GM23248 (cell line): Measurements from ENCODE around the gene AP1AR. TPM values are rescaled to one million over a fixed set of nuclear protein-coding genes. Genes with fewer than 3 reads are reported as not detected.

ENCODE experiments used
- DNase-seq: peaks from one replicate; pipeline ENCODE4 v3.0.0-alpha.2; 2015
- H2AFZ ChIP-seq: fragments of 200-600 bp; sonication (generic); 2 replicates; pipeline ENCODE4 v1.6.1; 2016; ENCODE audit warnings: antibody characterized with exemption
- H3F3A ChIP-seq: fragments of 200-600 bp; sonication (generic); 2 replicates; pipeline ENCODE4 v1.6.1; 2016; ENCODE audit warnings: mild to moderate bottlenecking, antibody characterized with exemption, mixed run types; ENCODE audit not compliant: insufficient read depth
- H3K27ac ChIP-seq: fragments of 200-600 bp; sonication (generic); 2 replicates; pipeline ENCODE4 v1.5.1; 2016; ENCODE audit warnings: mild to moderate bottlenecking
- H3K27me3 ChIP-seq: fragments of 200-600 bp; sonication (generic); replicated peaks from 2 replicates; pipeline ENCODE4 v1.6.1; 2016; ENCODE audit warnings: mild to moderate bottlenecking; ENCODE audit not compliant: insufficient read depth
- H3K36me3 ChIP-seq: fragments of 200-600 bp; sonication (generic); 2 replicates; pipeline ENCODE4 v1.6.1; 2016; ENCODE audit warnings: low read depth, mild to moderate bottlenecking
- H3K4me1 ChIP-seq: fragments of 200-600 bp; sonication (generic); 2 replicates; pipeline ENCODE4 v1.6.1; 2016; ENCODE audit warnings: mild to moderate bottlenecking; ENCODE audit not compliant: insufficient read depth
- H3K4me2 ChIP-seq: fragments of 200-600 bp; sonication (generic); one replicate; pipeline ENCODE4 v1.6.1; 2016; ENCODE audit warnings: mild to moderate bottlenecking; ENCODE audit not compliant: unreplicated experiment
- H3K4me3 ChIP-seq: fragments of 200-600 bp; sonication (generic); 2 replicates; pipeline ENCODE4 v1.5.1; 2016; ENCODE audit warnings: mild to moderate bottlenecking
- H3K79me2 ChIP-seq: fragments of 200-600 bp; sonication (generic); 2 replicates; pipeline ENCODE4 v1.6.1; 2016; ENCODE audit warnings: mild to moderate bottlenecking; ENCODE audit not compliant: insufficient read depth
- H3K9ac ChIP-seq: fragments of 200-600 bp; sonication (generic); 2 replicates; pipeline ENCODE4 v1.6.1; 2016; ENCODE audit warnings: mild to moderate bottlenecking
- H3K9me2 ChIP-seq: fragments of 200-600 bp; sonication (generic); 2 replicates; pipeline ENCODE4 v1.6.1; 2016; ENCODE audit warnings: mixed run types, mild to moderate bottlenecking, moderate library complexity; ENCODE audit not compliant: insufficient read depth
- H3K9me3 ChIP-seq: fragments of 200-600 bp; sonication (generic); one replicate; pipeline ENCODE4 v1.6.1; 2017; ENCODE audit warnings: low read depth
- H4K20me1 ChIP-seq: fragments of 200-600 bp; sonication (generic); 2 replicates; pipeline ENCODE4 v1.6.0; 2016; ENCODE audit not compliant: insufficient read depth
- EZH2 ChIP-seq: fragments of 200-600 bp; sonication (generic); IDR thresholded peaks from 2 replicates; pipeline ENCODE4 v1.6.1; 2018; ENCODE audit warnings: antibody characterized with exemption, mild to moderate bottlenecking; ENCODE audit not compliant: insufficient read depth, poor library complexity, severe bottlenecking
- EZH2phosphoT487 ChIP-seq: fragments of 200-600 bp; sonication (generic); IDR thresholded peaks from 2 replicates; pipeline ENCODE4 v1.6.1; 2018; ENCODE audit warnings: antibody characterized with exemption, moderate library complexity, mild to moderate bottlenecking, low read depth; ENCODE audit not compliant: insufficient read depth
- WGBS, 2 experiments: methylation state at CpG; one replicate each; pipeline ENCODE4 v1.1.6; 2015 to 2017; ENCODE audit warnings: low lambda C conversion rate in 2 of 2, low coverage in 1 of 2; ENCODE audit errors: missing lambda C conversion rate in 2 of 2; 5-methylcytosine and 5-hydroxymethylcytosine counted together
- in situ Hi-C: fragments of 300-500 bp; cut with MboI; formaldehyde crosslinking; loops from 2 replicates; pipeline ENCODE4 v1.15.0; 2020
- polyA plus RNA-seq: library from polyadenylated mRNA; unstranded; fragments of >200 nt; fragmentation: Nextera tagmentation; extraction: Ambion mirVana; gene quantifications from 2 replicates; pipeline ENCODE4 v1.2.1, GENCODE V29; 2016
- total RNA-seq: library from RNA; depleted of rRNA; stranded (reverse); fragments of >200 nt; shearing (Covaris generic); gene quantifications from 2 replicates; pipeline ENCODE4 v1.2.3, GENCODE V29; 2014

Gene AP1AR
- total and polyA plus RNA-seq, 2 experiments from 2014 or later, result 20.4 to 21.3 TPM

DNA sequence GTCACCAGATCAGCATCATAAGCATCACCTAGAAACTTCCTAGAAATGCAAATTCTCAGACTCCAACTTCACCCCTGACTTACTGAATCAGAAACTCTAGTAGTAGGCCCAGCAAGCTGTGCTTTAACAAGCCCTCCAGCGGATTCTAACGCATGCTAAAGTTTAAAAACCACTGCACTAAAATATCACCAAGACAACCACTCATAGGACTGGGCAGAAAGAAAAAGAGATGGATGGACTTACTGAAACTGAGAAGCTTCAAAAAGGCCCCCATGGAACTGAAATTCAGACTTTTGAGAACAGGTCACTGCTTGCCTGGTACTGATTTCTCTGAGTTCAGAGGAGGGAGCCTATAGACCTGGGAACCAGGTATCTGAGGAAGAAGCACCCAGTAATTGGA lies 46.3 kb upstream of the AP1AR start:
- Histone ChIP-seq H3K27me3 (no peaks in the 10 kb centered on the region), H3K9me2 (no peaks in the 10 kb centered on the region), H3K27ac (no peak overlapping the region), H3K4me3 (no peak overlapping the region), H3K36me3 (no peaks in the 10 kb centered on the region; the same call in 1 of the 2 replicates), H3K4me1 (peaks cover 7% of the 10 kb centered on the region), H3K79me2 (no peaks in the 10 kb centered on the region), H2AFZ (no peak overlapping the region), H3K9me3 (no peaks in the 10 kb centered on the region), H4K20me1 (no peaks in the 10 kb centered on the region), H3K4me2 (no peak overlapping the region), H3F3A (no peaks in the 10 kb centered on the region), H3K9ac (no peak overlapping the region)
- WGBS, 2 experiments, result 100% methylated on average over 2 of the region's 2 CpGs
- no peak for TF ChIP-seq EZH2
- no peak for TF ChIP-seq EZH2phosphoT487
- in situ Hi-C loops, result no loop called here
- DNase-seq, result no peak

DNA sequence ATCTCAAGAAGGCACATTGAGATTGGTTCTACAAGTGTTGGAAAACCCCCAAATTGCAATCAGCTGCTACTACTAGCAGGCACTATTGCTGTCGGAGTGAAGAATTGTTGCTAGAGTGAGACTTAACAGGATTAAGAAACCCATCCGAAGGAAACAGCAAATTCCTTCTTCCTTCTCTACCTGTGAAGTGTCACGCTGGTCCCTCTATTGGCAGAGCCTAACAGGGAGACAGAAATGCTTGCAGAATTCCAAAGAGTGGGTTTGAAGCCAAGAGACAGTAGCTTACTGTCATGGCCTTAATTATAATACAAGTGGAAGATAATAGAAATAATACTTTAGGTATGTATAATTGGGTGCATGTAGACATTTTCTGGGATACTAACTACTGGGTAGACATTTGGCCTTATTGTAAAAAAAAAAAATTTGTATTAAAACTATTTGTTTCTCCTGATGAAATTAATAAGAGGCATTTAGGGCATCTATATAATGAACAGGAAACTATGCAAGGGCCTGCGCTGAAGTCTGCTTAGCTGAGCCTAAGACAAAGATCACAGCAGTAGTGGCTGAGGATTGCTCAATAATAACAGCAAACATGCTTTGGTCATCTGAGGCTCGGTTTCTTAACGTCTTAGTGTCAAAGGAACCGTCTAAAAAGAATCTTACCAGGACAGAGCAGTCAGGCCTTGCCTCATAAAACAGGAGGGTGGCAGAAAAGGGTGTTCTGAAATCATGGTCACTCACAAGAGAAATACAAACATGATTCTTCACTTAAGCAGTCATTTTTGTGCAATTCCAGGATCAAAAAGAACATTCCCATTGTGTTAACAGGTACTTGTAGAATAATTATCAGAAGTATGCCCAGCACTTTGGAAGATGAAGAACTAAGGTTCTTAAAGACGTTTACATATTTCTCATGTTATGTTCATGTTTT lies 45.6 kb upstream of the AP1AR start:
- H3K9ac ChIP-seq, result no peak overlapping the region
- no peaks in the 10 kb centered on the region for H3K27me3 ChIP-seq
- no peaks in the 10 kb centered on the region for H3F3A ChIP-seq
- in situ Hi-C loops, result no loop called here
- TF ChIP-seq EZH2 (no peak), EZH2phosphoT487 (no peak)
- no peak overlapping the region for H2AFZ ChIP-seq
- peaks cover 7% of the 10 kb centered on the region for H3K4me1 ChIP-seq
- DNase-seq, result no peak
- no peak overlapping the region for H3K27ac ChIP-seq
- H4K20me1 ChIP-seq, result no peaks in the 10 kb centered on the region
- 81 to 82% methylated on average over 8 of the region's 8 CpGs for WGBS, 2 experiments
- H3K9me2 ChIP-seq, result no peaks in the 10 kb centered on the region
- H3K79me2 ChIP-seq, result no peaks in the 10 kb centered on the region
- H3K9me3 ChIP-seq, result no peaks in the 10 kb centered on the region
- H3K4me3 ChIP-seq, result no peak overlapping the region
- H3K4me2 ChIP-seq, result no peak overlapping the region
- H3K36me3 ChIP-seq, result no peaks in the 10 kb centered on the region; the same call in 1 of the 2 replicates

DNA sequence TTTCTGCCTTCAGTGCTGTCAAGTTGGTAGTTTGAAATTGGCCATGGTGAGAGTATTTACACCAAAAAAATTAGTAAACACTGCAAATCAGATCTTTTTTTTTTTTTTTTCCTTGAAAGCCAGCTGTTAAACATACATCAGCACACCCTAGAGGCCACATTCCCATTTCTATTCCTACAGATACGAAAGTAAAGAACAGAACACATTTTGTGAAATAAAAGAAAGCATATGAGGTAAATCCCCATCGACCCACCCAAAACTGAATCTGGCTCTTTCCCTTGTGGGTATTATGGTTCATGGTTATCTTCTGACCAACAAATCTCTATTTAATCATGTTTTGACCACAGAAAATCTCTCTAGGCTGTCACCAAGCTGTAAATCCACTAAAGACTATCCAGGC lies 41.8 kb upstream of the AP1AR start:
- H3K4me3 ChIP-seq, result no peak overlapping the region
- no peak overlapping the region for H3K4me2 ChIP-seq
- no peak overlapping the region for H3K9ac ChIP-seq
- no peaks in the 10 kb centered on the region for H4K20me1 ChIP-seq
- H3F3A ChIP-seq, result no peaks in the 10 kb centered on the region
- in situ Hi-C loops, result no loop called here
- 61 to 64% methylated on average over 2 of the region's 2 CpGs for WGBS, 2 experiments
- H3K9me3 ChIP-seq, result no peaks in the 10 kb centered on the region
- no peak overlapping the region for H3K27ac ChIP-seq
- H3K27me3 ChIP-seq, result no peaks in the 10 kb centered on the region
- no peaks in the 10 kb centered on the region for H3K9me2 ChIP-seq
- no peak for TF ChIP-seq EZH2
- no peak for TF ChIP-seq EZH2phosphoT487
- no peaks in the 10 kb centered on the region; the same call in 1 of the 2 replicates for H3K36me3 ChIP-seq
- DNase-seq, result peak; percentile 21
- no peaks in the 10 kb centered on the region for H3K4me1 ChIP-seq
- no peaks in the 10 kb centered on the region for H3K79me2 ChIP-seq
- H2AFZ ChIP-seq, result no peak overlapping the region

DNA sequence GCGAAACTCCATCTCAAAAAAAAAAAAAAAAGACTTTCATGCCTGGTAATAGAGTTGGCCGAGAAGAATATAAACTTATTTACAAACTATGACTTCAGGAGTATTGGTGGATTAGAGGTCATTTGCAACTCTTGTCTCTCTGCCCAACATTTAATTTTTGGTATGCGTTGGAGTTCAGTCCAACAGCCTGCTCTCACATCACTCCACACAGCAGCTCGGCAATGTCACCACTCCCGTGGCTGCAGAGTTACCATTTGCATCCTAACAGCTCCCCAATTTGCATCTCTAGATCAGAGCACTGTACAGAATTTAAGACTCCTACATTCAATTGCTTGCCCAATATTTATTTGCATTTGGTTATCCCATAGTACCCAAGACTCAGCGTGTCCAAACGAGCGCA lies 40.9 kb upstream of the AP1AR start:
- Histone ChIP-seq H3K4me1 (no peaks in the 10 kb centered on the region), H3K27ac (no peak overlapping the region), H3K27me3 (no peaks in the 10 kb centered on the region), H3K36me3 (no peaks in the 10 kb centered on the region; the same call in 1 of the 2 replicates), H3F3A (no peaks in the 10 kb centered on the region), H3K9me2 (no peaks in the 10 kb centered on the region), H3K9ac (no peak overlapping the region), H3K79me2 (no peaks in the 10 kb centered on the region), H2AFZ (no peak overlapping the region), H4K20me1 (no peaks in the 10 kb centered on the region), H3K4me2 (no peak overlapping the region), H3K9me3 (no peaks in the 10 kb centered on the region), H3K4me3 (no peak overlapping the region)
- DNase-seq, result no peak
- TF ChIP-seq EZH2 (no peak), EZH2phosphoT487 (no peak)
- in situ Hi-C loops, result no loop called here
- 86 to 87% methylated on average over 8 of the region's 8 CpGs for WGBS, 2 experiments
